KG1 (cell line): ENCODE results near the gene TGFA.
"Not testable (repeated sequence)": the region's sequence is repeated elsewhere in the genome, so short reads cannot be mapped to it uniquely, and the experiment has no call there.

Experiments
- DNase-seq: peaks from one replicate; lab custom pipeline; 2025; lab: John Stamatoyannopoulos, UW

Gene TGFA

DNA sequence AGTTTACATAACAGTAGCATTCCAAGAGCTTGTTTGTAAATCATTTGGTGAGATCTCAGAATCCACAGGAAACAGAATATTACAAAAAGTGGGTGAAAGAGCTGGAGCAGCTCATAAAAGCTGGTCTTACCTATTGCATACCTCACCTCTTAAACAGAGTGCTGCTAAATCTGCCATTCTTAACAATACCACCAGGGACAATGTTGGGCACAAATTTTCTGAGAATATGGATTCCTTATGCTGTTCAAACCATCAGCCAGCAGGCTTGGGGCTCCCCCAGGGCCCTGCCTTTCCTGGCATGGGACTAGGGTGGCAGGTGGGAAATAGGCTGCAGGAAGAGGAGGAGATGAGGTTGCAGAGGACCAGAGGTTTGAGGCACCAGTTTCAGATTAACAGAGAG lies 55.6 kb downstream of the TGFA start:
- DNase-seq, result no peak

DNA sequence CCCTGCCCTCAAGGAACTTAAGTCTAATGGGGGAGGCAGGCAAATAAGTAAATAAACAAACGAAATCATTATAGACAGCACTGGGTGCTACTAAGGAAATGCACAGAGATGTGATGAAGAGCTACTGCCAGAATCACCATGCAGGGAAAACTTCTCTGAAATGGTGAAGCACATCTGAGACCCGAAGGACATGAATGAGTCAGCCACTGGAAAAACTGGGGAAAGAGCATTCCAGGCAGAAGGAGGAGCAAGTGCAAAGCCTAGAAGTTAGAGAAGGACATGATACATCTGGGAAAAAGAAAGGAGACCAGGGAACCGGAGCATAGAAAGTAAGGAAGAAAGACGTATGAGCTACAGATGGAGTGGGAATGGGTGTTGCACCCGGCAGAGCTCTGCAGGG lies 56.8 kb downstream of the TGFA start:
- no peak for DNase-seq

DNA sequence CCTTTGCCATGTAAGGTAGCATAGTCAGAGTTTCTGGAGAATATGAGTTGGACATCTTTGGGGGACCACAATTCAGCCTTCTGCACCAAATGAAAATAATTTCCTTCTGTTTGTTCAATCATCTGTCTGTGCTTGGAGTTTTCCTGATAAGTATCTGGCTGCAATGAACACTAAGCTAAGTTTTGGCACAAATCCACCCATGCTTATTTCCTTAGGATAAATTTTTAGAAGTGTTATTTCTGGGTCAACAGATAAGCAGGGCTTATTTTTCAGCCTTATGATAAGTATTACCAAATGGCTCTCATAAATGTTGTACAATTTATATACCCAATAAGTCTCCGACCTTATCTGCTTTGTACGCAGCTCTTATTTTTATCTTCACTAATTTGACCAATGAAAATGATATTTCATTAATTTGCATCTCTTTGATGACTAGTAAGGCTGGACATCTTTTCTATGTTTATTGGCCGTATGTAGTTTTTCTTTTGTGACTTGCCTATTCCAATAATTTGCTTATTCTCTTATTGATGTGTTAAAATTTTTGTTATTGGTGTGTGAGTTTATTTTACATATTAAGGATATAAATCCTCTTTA lies 59.2 kb downstream of the TGFA start:
- no peak for DNase-seq

DNA sequence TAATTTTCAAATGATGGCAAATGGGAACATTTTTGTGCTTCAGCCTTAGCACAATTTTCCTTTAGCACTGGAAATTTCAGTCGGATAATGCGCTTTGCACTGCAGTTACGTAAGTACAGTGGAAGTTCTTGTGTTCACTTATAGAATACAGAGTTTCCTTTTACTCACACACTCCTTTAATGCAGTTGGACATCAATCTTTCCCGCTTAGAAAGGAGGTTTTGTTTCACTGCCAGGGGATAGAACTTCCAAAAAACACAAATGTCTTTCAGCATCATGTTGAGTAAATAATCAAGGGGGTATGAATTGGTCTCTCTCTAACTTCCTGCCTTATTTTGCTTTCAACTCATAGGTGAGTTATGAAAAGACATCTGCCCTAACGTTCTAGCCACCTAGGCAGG lies 63.2 kb downstream of the TGFA start:
- DNase-seq, result no peak

DNA sequence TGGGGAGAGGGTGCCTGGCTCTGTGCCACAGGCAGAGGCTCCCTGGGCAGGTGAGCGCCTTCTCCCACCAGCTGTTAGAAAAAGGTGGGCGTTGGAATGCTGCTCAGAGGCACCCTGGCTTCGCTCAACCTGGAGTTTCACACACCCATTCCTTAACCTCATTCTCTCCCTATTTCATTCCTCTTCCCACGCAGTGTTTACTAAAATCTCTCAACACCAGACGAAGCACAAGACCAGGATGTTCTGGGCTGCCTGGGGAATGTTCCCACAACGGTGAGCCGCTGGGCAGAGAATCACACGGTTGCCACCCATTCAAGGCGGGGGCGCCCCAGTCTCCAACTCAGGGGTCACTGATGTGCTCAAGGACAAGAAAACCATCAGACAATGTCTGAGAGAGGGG lies 64.5 kb downstream of the TGFA start:
- DNase-seq, result no peak

DNA sequence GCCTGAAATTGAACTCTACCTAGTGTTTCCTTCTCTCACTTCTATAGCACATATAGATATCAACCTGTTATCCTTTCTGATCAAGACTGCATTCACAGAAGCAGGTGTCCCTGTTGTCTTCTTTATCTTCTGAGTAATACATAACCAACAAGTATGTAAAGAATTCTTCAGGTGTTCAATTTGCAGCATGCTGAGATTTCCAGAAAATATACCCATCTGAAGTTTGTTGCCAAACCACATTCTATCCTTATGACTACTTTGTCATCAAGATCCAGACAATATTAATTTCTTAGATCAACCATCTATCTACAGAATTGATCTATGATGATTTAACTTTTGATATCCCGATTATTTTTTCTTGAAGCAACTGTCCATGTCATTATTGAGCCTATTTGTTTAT lies 69.5 kb downstream of the TGFA start:
- no peak for DNase-seq

DNA sequence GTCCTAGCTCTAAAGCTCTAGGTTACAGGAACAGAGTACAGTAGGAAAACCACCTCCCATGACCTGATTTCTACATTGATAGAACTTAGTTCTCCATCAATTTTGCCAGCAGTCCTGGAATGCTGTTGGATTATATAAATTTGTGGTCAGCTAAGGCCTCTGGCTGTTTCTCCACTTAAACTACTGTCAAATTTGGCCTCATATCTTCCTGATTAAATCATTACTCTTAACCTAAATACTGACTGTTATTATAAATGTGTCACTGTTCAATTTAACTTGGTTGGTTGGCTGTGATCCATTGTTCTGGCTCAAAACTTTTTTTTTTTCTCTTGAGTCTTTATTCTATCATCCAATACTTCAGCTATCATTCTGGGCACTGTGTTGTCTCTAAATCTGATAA lies 71.2 kb downstream of the TGFA start:
- no peak for DNase-seq

DNA sequence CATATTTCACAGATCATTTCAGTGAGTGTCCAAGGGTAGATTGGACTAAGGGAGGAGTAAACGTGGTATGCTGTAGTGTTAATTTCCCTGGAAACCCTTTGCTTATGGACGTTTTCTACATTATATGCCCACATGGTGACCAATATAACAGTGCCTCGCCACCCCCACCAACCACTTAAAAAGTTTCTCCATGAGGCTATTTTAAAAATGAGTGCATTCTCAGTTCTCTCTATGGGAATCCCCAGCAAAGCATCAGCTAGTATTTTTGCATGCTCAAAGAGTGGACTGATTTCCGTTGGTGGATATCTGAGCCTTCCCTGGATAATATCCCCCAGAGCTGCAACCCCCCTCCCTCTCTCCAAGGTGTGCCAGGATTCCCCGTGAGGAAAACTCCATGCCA lies 73.2 kb downstream of the TGFA start:
- DNase-seq, result no peak

DNA sequence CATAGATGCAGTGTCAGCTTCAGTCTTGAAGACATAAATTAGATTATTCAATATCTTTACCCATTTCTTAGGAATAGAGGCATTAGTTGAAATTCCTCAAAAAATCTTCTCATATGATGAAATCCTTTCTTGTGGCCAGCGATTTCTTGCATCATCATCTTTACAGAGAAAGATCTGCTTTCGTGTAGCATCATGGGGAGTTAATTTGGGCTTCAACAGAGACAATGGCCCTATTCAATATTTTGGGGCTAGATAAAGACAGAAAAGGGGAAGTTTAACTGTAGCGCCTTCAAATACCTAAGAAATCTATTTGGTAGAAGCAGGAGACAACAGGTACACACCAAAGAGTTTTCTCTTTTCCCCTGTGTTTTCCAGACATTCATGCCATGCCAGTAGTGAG lies 73.8 kb downstream of the TGFA start:
- no peak for DNase-seq

DNA sequence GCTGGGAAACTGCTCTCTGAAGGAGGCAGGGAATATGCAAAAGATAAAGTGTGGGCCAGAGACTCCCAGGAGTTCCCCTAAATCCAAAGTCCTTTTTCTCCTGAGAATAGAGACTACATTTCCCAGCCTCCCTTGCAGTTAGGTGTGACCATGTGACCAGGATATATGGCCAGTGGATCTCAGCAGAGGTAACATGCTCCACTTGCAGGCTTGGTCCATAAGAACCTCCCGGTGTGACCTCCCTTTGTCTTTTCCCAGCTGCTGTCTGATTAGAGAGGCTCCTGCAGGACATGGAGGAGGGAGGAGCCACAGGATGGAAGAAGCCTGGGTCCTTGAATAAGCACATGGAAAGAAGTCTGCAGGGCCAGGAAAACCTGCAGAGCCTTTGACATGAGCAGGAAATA lies 76.2 kb downstream of the TGFA start:
- no peak for DNase-seq

DNA sequence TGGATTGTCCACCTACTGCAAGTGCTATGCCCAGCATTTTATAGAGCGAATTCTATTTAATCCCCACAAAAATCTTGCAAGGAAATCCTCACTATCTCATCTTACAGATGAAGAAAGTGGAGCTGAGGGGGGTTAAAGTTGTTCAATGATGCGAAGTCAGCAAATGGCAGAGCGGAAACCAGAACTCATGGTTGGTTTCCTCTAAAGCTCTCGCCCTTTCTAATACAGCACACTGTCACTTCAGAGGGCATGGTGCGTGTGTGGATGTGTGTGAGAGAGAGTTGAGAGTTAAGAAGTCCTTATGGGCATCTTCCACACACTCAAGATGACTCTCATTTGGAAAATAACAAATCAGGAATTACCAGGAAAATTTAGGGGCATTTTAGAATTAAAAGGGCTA lies 78.4 kb downstream of the TGFA start:
- peak; percentile 50 for DNase-seq

DNA sequence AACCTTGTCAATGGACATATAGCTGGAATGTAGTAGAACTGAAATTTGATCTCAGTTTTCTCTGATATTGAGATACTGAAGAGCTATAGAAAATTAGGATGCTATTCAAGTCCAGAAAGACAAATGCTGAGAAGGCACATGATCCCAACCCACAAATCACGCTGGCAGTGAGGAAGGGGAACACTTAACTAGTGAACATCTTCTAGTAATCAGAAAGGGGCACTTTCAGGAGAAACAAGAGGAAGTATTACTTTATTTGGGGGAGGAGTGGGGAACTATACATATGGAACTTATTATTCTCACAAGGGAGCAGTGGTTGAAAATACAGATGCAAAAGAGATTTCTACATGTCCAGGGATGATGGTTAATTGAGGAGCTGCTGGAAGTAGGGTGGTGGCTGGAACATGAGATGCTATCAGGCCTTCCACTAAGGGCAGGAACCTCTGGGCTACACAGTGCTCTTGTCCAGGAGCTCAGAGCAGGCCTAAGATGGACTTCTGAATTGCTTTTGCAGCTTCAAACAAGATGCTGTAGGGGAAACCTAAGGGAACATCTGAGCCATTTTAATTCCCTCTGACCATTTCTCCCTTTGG lies 79.3 kb downstream of the TGFA start:
- DNase-seq, result no peak

DNA sequence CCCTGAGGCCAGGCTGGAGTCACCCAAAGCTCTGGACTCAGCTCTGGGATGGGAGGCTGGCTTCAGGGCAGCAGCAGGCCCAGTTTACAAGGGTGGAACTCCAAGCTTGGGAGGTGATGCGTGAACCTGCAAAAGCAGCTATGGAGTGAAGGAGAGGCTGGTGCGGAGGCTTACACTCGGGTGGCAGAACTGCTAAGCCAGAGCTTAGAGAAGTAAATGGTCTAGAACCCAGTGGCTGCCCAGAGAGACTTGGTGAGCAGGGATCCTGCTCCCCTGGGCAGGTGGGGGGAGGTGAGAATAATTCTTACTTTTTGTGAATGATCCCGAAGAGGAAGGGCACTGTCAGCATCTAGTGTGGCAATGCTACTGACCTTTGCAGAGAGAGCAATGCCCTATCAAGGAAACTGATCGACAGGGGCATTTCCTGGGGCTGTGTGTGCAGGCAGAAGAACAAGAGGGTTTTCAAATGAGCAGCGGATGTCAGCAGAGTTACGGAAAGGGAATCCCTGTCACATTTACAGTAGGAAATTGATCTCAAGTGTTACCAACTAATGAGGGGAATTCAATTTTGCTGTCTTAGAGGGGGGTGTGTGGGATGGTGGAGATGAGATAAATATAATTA lies 80.4 kb downstream of the TGFA start:
- no peak for DNase-seq

DNA sequence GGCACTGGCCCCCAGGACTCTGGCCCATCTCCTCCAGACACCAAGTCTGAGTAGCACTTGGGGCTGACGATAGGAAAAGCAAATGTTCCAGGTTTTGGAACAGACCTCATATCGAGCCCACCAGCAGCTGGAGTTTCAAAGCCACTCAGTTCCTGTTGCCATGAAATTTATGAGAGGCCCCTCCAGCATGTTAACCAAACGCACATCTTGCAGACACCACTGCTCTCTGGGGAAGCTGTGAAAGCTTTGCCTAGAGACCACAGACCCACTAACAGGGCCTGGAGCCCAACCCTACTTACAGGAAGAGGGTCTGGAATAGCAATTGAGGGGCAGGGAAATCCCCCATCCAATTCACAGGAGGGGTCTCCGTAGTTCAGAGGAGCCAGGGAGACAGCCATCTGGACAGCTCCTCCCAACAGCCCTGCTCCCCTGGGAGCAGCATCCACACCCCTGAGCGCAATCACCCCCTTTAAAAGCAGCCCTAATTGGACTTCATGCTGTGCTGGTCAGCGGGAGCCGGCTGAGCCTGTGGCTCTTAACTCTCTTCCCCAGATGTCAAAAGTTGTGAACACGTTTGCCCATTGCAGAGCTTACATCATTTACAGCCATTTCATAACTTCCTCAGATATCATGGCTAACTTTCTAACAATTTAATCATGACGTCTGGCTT lies 81.3 kb downstream of the TGFA start:
- peak; percentile 12 for DNase-seq

DNA sequence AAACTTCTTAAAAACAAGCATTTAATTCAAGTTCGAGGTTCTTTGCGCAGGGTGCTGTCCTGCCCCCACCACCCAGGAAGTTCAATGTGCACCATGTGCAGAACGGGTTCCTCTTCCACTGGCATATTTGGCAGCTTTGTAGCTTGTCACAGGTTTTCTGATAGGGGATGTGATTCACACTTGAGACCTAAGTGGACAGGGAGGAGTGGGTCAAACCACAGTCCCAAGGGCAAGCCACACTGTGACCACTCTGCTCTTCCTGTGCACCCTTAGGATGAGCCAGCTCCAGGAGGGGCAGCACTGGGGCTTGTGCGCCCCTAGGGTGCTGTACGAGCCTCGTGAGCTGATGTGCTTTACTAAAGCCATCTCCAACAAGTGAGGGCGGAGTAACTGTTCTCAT lies 82.5 kb downstream of the TGFA start:
- DNase-seq, result no peak

DNA sequence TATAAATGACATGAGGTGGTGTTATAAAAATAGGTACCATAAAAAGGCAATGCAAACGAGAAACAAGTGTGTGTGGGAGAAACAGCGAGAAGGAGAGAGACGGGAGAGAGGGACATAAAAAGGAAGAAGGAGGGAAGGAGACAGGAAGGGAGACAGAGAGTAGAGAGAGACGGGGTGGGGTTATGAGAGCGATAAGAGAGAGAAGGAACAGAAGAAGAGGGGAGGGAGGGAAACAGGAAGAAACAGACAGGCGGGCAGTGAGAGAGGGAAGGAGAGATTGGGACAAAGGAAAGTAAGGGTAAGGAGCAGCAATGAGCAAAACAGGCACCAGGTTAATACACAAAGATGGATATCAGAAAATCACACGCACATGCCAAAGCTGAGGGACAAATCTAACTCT lies 83.7 kb downstream of the TGFA start:
- no peak for DNase-seq

DNA sequence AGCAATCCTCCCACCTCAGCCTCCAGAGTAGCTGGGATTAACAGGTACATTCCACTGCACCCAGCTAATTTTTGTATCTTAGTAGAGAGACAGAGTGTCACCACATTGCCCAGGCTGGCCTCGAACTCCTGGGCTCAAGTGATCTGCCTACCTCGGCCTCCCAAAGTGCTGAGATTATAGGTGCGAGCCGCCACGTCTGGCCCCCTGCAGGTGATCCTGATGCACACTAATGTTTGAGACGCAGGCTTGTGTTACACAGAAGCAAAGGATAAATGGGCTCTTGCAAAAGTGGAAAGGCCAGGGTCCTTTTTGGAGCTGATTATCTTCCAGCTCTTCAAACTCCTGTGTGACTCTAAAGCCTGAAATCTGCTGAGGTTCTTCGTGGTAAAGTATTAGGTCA lies 84.2 kb downstream of the TGFA start:
- DNase-seq, result no peak

DNA sequence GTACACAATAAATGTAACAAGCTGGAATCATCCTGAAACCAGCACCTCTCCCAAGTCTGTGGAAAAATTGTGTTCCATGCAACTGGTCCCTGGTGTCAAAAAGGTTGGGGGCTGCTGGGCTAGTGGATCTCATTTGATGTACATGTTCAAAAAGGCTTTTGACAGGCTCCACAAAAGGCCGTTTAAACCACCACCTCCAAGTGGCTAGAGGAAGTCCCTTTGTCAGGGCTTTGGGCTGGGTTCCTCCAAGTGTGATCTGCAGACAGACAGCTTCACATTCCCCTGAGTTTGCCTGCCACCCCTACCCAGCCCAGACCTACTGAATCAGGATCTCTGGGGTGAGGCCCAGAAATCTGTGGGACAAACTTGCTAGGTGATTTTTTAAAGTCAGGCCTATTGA lies 84.7 kb downstream of the TGFA start:
- peak; percentile 9 for DNase-seq

DNA sequence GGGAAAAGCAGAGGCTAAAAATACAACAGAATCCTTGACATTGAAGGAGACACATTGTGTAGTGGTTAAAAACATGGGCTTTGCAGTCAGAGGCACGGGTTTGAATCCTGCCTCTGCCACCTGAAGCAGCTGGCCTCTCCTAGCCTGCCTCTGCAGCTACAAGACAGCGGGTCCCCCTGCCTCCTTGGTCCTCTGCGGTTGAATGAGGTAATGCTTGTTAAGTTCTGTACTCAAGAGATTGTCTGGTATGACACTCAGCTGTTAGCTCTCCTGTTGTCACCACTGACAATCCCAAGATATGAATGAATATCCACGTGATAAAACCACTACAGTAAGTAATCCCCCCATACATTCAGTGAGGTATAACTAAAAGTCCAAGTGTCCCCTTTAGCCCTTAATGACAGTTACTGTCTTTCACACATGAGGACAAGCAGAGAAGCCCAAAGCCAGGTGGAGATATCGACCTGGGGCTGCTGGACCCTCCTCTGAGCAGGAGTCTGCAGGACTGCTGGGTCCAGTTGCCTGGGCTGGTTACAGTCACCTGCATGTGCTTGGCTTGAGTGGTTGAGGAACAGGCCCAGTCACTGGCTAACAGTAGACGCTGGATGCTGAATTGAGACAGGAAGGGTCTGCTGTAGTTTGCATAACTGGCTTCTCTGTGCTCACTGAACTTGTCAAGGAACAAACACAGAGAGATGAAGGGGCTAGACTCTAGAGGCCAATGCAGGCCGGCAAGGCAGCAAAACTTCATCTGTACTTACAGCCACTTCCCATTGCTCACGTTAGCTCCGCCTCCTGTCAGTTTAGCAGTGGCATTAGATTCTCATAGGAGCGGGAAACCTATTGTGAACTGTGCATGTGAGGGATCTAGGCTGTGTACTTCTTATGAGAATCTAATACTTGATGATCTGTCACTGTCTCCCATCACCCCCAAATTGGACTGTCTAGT lies 85.5 kb downstream of the TGFA start:
- DNase-seq, result no peak

DNA sequence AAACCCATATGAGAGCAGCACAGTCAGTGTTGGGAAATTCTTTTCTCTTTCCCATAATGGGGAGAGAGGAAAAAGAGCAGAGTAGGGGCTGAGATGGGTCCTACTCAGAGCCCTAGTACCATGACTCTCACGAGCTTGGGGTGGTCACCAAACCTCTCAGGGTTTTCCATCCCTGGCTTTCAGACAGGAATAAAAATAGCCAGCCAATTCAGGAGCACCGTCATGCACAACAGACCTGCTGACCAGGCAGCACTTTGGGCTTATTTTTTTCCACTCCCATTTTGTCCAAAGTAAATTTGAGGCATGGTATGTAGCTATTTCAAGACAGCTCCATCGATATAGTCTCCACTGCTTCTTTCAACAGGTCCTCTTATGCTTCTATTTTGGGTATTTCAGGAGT lies 86.4 kb downstream of the TGFA start:
- no peak for DNase-seq

DNA sequence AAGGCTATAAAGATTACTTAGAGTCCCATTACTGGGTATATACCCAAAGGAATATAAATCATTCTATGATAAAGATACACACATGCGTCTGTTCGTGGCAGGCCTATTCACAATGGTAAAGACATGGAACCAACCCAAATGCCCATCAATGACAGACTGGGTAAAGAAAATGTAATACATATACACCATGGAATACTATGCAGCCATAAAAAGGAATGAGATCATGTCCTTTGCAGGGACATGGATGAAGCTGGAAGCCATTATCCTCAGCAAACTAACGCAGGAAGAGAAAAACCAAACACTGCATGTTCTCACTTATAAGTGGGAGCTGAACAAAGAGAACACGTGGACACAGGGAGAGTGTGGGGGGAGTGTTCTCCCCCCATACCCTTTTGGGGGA lies 87.0 kb downstream of the TGFA start:
- not testable (repeated sequence) for DNase-seq

DNA sequence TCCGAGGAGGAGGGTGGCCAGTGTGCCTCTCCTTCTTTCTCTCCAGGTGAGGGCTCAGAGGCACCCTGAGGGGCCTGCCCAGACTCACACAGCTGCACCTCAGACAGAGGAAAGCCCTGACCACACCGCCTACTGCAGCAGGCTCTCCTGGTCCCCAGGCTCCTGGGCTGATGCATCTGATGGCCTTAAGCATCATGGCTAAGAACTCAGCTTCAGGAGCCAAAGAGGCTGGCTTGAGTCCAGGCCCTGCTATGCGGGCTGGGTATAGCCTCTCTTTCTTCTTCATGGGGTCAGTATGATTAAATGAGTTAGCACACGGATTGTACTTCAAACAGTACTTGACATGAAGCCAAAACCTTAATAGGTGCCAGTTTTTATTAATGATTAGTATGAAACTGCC lies 89.6 kb downstream of the TGFA start:
- no peak for DNase-seq
